Skin of body (tissue), 2 donors: Measurements from ENCODE around the gene WDR86. TPM values are rescaled to one million over a fixed set of nuclear protein-coding genes. Genes with fewer than 3 reads are reported as not detected.

Experiments used
- DNase-seq: peaks from one replicate; lab custom pipeline; 2025; lab: John Stamatoyannopoulos, UW
- total RNA-seq: library from RNA; depleted of rRNA; stranded (reverse); fragments of >200 nt; gene quantifications from one replicate; pipeline ENCODE4 v1.2.3, GENCODE V29; 2014

The WDR86 gene
- total RNA-seq, 1 donor from 2014 or later = 14.0 TPM

DNA sequence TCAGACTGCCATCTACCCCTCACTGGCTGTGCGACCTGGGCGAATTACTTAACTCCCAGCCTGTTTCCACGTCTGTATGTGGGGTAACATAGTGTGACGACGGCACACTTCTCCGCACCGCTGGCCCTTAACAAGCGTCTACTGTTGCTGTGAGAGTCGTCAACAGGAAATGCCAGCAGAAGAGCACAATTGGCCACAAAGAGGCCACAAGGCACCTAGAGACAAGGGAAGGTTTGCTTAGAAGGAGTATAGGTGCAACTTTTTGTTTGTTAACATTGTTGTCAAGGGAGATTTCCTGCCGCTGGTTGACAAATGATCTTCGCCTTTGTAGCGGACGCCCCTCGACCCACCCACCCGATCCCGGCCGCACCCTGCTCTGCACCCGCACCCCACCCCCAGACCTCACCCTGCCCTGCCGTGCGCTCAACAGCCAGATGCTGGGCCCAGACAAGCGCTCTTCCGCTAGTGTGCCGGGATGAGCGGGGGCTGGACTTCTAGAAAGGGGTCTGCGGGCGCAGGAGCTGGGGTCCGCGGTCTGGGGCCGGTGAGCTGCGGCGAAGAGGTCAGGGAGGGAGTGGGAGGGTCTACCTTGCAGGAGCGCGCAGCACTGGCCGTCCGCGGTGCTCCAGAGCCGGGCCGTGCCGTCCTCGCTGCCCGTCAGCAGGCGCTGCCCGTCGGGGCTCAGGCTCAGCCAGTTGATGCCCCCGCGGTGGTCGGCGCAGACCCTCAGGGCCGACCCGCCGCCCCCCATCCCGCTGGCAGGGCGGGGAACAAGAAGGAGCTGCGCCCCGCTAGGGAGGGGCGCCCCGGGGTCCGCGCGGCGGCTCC is 785 bp downstream of the WDR86 start:
- peak; percentile 26 for DNase-seq

GRCh38 chr7:151408498-151408838 is 1.4 kb downstream of the WDR86 start:
- DNase-seq = no peak

GRCh38 chr7:151406886-151407583 is 2.8 kb downstream of the WDR86 start:
- DNase-seq = no peak

DNA sequence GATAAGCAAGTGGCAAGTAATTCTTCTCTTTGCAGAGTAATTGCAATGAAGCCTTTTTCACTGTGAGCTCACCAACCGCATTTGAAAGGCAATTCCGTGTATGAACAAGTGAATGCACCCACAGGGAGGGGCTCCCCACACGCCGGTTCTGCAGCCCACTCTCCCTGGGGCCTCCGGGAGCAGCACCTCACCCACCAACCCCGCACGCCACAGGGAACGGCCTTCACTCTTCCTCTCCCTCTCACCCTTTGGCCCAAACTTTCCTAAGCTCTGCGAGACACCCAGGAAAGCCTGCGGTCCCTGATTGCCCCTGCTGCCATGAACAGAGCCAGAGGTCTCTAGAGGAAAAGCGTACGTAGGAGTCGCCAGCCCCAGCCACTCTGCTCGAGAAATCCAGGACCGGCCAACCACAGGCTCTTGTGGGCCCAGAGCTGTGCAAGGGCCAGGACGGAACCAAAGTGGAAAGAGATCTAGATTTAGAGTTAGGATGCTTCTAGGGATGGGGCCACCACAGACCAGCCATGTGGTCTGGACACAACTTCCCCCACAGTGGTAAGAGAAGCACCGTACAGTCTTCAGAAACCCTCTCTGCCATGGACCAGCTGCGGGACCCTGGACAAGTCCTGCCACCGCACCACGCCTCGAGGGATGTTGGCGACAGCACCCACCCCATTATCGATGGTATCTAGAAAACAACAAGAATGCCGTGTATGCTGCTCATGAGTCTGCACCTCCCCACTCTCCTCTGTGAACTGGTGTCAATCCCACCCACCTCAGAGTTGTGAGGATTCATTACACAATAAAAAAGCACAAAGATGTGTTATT is 3.6 kb downstream of the WDR86 start:
- DNase-seq = no peak

- DNase-seq = no peak
These were observed 4.2 kb downstream of the WDR86 start for GRCh38 chr7:151405588-151405987.

DNA sequence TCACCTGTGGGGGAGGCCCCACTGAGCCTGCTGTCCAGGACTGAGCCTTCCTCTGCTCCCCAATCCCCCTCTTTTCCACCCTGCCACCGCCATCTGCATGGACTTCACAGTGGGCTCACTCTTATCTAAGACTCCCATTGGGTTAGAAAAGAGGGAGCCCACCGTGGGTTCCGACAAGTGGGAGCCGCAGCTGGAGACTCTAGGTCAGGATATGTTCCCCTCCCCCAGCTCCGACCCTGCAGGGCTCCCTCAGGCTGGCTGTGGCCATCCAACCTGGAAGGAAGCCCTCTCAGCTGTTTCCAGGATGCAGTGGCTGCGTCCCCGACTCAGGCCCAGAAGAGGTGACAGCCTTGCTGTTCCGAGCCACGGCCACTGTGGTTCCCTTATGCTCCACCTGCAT is 4.8 kb downstream of the WDR86 start:
- no peak for DNase-seq

- DNase-seq = no peak
These were observed 5.4 kb downstream of the WDR86 start for GRCh38 chr7:151404216-151405011.

DNA sequence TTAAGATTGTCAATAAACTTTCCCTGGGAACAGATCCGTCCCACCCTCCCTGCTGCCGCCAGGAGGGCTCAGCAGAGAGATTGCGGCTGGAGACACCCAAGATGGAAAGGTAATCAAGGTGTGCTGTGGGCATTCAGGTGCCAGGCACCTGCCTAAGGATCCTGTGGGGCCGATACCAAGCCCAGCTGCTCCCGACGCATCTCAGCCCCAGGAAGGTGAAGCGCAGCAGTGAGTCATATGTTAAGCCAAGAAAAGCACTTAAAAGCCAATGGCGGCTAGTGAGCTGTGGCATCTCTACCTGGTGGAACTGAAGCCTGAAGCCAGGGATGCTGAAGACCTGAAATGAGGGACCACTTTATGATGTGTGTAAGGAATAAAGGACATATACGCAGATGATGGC is 6.1 kb downstream of the WDR86 start:
- no peak for DNase-seq

GRCh38 chr7:151402029-151402835 is 7.6 kb downstream of the WDR86 start:
- DNase-seq = no peak

GRCh38 chr7:151400626-151401315 is 9.1 kb downstream of the WDR86 start:
- DNase-seq = no peak

GRCh38 chr7:151399906-151400305 is 9.9 kb downstream of the WDR86 start:
- no peak for DNase-seq

DNA sequence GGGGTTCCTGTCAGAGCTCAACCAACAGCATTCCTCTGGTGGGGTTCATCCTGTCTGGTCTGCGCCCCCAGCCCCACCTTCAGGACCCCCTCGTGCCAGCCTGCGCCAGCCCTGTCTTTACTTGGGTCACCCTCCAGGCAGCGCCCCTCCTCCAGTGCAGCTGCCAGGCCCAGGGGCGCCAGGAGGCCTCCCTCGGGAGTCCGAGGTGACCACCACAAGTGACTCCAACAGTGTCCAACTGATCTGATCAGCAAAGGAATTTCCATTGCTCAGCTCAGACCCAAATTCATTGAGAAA is 10.6 kb downstream of the WDR86 start:
- DNase-seq = no peak

DNA sequence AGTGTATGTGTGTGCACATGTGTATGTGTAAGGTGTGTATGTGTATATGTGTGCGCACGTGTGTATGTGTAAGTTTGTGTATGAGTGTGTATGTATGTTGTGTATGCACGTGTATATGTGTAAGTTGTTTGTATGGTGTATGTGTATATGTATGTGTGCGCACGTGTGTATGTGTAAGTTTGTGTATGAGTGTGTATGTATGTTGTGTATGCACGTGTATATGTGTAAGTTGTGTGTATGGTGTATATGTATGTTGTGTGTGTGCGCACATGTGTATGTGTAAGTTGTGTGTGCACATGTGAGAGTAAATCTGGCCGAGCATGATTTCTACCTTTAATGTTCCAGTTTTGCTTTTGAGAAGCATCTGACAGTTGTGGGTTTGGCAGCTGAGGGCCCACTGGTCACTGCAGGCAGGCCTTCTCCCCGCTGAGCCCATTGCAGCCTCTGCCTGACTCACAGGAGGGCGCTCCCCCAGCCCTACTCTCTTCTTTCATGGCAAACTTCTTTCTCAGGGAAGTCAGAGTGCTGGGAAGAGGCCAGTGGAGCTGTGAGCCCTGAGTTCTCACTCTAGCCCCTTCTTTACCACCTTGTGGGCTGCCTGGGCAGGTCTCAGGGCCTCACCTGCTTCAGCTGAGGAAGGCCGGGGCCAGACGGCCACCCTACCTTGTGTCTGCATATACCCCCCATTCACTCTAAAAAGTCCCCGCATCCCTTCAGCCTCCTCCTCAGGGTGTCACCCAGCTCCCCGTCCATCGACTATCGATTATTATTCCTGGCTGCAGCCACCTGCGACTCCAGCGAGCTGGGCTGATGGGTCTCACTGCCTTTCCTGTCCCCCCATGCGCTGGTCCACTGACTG is 11.2 kb downstream of the WDR86 start:
- DNase-seq = no peak

GRCh38 chr7:151397026-151397425 is 12.8 kb downstream of the WDR86 start:
- no peak for DNase-seq

- no peak for DNase-seq
These were observed 13.4 kb downstream of the WDR86 start for GRCh38 chr7:151396328-151396970.

GRCh38 chr7:151395036-151395367 is 14.8 kb downstream of the WDR86 start:
- DNase-seq = no peak

DNA sequence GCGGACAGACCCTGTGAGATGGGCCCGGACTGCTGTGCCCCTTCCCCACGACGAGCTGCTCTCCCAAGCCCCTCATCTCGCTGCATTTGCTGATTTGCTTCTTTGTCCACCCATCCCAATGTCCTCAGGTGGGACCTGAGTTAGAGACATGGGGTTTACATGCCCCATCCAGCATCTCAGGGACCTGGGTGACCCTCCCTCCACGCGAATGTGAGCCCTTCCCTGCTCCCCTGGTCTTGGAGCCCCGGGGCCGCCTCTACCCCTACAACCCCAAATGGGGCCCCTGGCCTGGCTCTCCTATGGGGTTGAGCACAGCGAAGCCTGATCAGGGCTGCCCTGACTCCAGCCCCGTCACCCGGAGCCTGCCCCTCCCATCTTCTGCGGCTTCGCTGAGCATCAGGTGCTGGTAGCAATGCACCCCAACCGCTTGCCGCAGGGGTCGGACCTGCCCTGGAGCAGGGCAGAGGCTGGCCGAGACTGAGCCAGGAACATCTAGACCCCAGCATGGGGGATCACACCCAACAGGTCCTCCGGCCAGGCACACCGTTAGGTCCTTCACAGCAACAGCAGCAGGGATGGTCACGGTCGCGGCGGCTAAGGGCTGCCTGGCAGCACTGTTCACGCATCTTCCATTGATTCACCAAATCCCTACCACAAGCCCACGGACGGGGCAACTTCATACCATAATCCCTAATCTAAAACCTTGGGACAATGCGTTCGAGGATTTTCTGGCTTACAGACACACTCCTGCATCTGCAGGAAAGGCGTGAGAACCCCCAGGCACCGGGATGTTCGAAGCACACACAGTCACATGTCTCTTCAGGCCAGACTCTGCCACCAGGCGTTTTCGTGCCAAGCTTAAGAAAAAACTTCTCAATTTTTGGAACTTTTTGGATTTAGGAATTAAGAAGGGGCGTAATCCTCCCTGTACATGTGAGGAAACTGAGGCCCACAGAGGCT is 15.5 kb downstream of the WDR86 start:
- DNase-seq = no peak
